ENCODE measurements around the gene ADAMTS13.

ADAMTS13 gene

DNA sequence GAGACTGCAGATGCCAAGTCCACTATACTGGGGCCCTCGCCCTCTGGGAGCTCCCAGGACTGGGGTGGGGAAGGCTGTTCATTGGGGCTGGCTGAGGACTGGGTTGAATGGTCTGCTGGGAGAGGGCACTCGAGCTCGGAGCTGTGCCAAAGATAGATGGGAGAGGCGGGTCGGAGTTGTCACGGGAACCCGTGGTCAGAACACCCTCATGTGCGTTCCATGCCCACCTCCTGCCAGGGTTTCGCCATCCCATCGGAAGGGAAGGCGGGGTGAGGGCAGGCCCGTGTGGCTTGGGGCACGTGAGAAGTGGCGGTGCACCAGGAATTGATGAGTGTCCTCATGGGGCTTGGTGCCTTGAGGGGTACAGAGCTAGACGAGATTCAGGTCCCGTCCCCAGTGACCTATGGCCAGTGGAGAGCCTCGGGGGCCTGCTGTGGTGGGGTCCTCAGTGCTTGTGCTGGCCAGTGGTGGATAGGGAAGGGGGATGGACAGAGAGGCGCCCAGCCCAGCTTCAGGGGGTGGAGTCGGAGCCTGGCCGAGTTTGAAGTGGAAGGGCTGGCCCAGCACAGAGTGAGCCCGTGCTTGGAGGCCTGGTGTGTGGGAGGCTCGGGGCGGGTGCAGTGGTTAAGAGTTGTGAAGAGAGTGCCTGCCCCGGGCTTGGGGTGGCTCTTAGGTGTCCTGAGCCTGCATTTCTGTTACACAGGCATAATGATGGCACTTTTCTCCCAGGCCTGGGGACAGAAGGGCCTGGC lies 41.9 kb downstream of the ADAMTS13 start:
- DNase-seq (ENCODE audit: low read depth): no peak
- TF ChIP-seq, protein P1, sequence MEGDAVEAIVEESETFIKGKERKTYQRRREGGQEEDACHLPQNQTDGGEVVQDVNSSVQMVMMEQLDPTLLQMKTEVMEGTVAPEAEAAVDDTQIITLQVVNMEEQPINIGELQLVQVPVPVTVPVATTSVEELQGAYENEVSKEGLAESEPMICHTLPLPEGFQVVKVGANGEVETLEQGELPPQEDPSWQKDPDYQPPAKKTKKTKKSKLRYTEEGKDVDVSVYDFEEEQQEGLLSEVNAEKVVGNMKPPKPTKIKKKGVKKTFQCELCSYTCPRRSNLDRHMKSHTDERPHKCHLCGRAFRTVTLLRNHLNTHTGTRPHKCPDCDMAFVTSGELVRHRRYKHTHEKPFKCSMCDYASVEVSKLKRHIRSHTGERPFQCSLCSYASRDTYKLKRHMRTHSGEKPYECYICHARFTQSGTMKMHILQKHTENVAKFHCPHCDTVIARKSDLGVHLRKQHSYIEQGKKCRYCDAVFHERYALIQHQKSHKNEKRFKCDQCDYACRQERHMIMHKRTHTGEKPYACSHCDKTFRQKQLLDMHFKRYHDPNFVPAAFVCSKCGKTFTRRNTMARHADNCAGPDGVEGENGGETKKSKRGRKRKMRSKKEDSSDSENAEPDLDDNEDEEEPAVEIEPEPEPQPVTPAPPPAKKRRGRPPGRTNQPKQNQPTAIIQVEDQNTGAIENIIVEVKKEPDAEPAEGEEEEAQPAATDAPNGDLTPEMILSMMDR (IDR thresholded peaks at IDR 0.05; ENCODE audit: insufficient read depth, low read depth, low read length, missing control alignments): no peak
- H3K4me3 ChIP-seq (ENCODE audit: low read length): no peak overlapping the region

DNA sequence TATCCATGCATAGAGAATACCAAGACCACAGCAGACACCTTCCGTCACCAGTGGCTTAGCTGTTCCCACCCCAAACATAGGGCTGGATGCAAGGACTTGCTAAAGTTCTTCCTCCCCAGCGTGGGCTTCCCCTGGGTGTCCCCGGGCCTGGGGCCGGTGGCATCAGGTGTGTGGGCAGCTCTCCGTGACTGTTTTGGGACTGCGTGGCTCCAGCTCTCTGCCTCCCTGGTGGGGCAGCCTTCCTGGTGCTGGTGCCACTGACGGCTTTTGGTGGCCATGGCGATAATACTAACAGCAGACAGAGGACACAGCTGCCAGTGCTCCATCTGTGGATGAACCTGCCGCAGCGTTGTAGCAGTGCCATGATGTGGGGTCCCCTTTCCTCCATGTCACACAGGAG lies 42.5 kb downstream of the ADAMTS13 start:
- no peak overlapping the region for H3K4me3 ChIP-seq (ENCODE audit: low read length)
- DNase-seq (ENCODE audit: low read depth): no peak
- TF ChIP-seq, protein P1 (IDR thresholded peaks at IDR 0.05; ENCODE audit: insufficient read depth, low read depth, low read length, missing control alignments): no peak

DNA sequence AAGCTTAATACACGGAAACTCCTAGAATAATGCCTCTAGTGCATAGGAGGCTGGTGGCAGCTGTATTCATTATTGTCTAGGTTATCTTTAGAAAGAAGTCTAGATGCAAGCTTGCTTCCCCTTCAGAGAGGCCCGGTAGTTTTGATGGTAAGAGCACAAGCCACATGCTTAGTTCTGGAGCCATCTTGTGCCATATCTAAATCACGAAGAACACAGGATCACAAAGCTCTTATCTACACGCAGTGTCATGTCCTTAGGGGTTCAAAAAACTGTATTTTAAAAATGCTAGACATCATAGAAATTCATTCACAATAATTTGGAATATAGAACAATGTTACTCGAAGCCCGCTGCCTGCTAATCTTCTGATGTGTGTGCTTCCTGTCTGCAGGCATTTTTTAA lies 43.8 kb downstream of the ADAMTS13 start:
- TF ChIP-seq, protein P1 (IDR thresholded peaks at IDR 0.05; ENCODE audit: insufficient read depth, low read depth, low read length, missing control alignments): no peak
- DNase-seq (ENCODE audit: low read depth): no peak
- H3K4me3 ChIP-seq (ENCODE audit: low read length): no peak overlapping the region

DNA sequence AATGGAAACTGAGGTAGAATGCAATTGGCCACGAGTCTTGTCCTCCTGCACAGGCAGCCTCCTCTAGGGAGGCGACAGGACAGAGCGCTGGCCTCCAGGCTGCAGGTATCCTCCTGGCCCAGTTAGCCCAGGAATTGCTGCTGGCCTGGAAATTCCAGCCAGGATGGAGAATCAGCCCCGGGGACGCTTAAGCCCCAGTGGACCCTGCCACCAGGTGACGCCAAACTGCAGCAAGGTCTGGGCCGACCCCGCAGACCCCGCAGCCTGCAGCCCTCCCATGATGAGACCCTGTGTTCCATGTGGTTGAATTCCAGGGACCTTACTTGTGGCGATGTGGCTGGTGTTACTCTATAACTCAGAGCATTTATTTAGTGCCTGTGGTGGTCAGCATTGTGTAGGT lies 44.9 kb downstream of the ADAMTS13 start:
- H3K4me3 ChIP-seq (ENCODE audit: low read length): no peak overlapping the region
- no peak for DNase-seq (ENCODE audit: low read depth)
- TF ChIP-seq, protein P1 (IDR thresholded peaks at IDR 0.05; ENCODE audit: insufficient read depth, low read depth, low read length, missing control alignments): no peak

DNA sequence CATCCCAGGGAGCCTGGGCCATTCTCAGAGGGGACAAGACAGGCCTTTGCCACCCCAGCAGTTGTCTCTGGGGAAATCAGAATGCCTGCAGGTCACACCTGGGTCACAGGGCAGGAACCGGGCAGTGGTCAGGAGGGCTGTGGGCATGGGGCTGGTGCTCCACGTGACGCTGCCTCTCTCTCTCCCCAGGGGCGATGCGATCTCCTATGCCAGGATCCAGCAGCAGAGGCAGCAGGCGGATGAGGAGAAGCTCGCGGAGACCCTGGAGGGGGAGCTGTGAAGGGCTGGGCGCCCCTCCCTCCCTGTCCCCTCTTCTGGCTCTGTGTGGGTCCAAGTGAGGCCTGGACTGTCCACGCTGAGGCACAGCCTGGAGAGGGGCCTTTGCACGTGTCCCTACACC lies 46.2 kb downstream of the ADAMTS13 start:
- no peak for DNase-seq (ENCODE audit: low read depth)
- TF ChIP-seq, protein P1 (IDR thresholded peaks at IDR 0.05; ENCODE audit: insufficient read depth, low read depth, low read length, missing control alignments): no peak
- no peak overlapping the region for H3K4me3 ChIP-seq (ENCODE audit: low read length)

DNA sequence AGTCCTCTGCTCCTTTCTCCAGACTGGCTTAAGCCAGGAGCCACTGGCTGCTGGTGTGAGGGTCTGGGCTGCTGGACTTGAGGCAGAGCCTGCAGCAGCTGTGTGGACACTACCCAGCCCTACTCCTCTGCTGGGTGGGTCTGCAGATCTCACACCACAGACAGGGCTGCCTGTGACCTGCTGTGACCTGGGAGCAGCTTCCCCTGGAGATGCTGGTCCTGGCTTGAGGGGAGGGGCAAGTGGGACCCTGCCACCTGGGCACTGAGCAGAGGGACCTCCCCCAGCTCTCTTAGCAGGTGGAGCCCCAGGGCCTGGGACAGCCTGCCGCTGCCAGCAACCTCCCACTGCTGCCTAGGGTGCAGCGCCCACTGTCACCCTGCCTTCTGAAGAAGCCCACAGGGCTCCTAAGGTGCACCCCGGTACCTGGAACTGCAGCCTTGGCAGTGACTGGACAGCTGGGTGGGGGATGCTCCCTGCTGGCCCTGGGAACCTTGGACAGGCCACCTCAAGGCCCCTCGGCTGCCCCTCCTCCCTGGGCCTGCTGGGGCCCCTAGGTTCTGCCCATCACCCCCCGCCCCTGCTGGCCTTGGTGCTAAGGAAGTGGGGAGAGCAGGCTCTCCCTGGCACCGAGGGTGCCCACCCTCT lies 46.7 kb downstream of the ADAMTS13 start:
- no peak for DNase-seq (ENCODE audit: low read depth)
- H3K4me3 ChIP-seq (ENCODE audit: low read length): no peak overlapping the region
- TF ChIP-seq, protein P1 (IDR thresholded peaks at IDR 0.05; ENCODE audit: insufficient read depth, low read depth, low read length, missing control alignments): no peak

All from epithelial cell of esophagus (primary cell).